GM21723 (cell line): ENCODE measurements around the gene DHCR7.
"Not testable (repeated sequence)": the region's sequence is repeated elsewhere in the genome, so short reads cannot be mapped to it uniquely, and the experiment has no call there.

Experiments used
- ATAC-seq: cut with Tn5 transposase; IDR thresholded peaks from one replicate; pipeline ENCODE4 v1.9.1; 2021; ENCODE audit warnings: mild to moderate bottlenecking, moderate library complexity; ENCODE audit not compliant: unreplicated experiment

The DHCR7 gene

DNA sequence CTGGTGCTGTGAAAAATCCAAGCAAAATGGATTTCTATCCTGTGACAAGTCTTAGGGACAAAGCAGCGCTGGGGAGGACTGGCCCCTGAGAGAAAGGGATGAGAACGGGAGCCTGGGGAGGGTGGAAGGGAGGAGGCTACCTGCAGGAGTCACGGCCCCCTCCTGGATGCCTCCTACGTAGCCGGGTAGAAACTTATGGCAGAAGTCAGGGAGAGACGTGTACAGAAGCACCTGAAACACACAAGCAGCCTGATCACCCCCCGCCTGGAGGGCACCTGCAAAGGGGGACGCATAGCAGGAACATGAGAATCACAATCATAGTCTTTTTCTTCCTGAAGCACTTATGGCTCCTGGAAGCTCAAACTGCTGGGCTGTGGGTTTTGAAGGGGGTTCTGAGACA lies 6.1 kb downstream of the DHCR7 start:
- no peak for ATAC-seq

DNA sequence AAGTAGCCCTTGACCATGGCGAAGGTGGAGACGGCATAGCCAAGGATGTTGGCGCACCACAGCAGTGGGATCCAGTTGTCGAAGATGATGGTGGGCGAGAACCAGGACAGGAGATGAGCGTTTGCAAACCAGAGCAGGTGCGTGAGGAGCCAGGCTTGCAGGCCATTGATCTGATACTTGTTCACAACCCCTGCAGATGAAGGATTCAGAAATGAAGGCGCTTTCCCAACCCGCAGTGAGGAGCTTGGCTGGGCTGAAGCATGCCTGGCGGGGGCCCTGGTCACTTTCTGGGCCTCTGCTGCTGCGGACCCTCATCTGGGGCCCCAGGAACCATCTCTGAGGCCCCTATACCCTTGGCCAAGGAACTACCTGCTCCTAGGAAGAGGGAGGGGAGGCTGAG lies 6.9 kb downstream of the DHCR7 start:
- no peak for ATAC-seq

DNA sequence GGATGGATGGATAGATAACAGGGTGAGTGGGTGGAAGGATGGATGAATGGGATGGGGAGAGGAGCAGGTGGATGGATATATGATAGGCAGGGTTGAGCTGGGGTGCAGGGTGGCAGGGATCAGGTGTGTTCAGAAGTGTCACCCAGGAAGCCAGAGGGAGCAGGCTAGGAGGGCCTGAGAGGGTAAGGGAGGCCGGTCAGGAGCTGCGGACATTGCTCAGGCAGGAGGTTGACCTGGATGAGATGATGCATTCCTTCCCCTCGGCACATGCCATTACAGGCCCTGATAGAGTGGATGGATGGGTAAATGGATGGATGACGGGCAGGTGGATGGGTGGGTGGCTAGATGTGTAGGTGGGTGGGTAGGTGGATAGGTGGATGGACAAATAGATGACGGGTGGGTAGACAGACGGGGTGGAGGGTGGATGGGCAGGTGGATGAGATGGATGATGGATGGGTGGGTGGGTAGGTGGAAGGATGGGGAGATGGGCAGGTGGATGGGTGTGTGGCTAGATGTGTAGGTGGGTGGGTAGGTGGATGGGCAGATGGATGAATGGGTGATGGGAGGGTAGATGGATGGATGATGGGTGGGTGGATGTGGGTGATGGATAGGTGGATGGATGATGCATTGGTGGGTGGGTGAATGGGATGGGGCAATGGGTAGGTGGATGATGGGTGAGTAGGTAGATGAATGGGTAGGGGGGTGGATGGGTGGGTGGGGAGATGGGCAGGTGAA lies 8.0 kb downstream of the DHCR7 start:
- no peak for ATAC-seq

DNA sequence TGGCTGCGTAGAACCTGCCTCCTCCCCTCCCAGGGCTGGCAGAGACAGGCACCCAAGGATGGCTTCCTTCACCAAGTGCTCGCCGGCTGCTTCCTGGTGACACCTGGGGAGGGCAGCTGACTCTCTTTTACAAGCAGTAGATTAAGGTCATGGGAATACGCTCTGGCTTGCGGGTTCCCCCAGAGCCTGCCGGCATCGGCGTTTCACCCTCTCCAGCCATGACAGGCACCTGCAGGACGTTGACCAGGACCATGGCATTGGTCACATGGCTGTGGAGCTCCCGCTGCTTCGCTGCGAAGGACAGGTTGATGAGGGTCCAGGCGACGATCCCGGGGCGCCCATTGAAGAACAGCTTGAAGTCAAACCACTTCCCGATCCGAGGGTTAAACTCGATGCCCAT lies 9.5 kb downstream of the DHCR7 start:
- no peak for ATAC-seq

DNA sequence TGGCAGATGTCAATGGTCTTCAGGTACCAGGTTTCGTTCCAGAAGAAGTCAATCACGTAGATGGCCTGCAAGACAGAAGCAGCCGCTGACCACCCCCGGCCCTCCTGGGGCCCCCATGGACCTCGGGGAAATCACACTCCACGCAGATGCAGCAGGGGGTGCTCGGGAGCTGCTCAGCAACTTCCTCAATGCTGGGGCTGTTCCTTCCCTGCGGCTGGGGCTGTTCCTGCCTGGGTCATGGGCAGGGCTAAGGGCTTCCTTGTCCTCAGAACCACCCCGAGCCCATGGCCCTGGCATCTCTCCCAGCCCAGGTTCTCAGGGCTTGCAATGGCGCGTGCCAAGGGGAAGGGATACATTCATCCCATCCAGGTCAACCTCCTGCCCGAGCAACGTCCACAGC lies 10.3 kb downstream of the DHCR7 start:
- ATAC-seq, result no peak

DNA sequence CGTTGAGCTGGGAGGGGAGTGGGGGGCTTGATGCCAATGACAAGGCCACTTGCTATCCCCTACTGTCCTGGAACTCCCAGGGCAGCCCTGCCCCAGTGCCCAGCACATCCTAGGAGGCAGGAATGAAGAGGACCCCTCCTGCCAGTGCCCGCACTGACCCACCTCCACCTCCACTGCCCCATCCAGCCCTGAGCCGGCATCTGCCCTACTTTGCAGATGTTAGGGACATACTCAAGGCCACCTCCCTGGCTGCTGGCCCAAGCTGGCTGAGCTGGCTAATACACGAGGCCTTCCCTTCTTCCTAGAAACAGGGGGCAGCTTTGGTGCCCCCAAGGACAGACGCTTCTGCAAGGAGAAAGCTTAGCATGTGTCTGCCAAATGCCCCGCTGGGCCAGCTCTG lies 10.8 kb downstream of the DHCR7 start:
- no peak for ATAC-seq

DNA sequence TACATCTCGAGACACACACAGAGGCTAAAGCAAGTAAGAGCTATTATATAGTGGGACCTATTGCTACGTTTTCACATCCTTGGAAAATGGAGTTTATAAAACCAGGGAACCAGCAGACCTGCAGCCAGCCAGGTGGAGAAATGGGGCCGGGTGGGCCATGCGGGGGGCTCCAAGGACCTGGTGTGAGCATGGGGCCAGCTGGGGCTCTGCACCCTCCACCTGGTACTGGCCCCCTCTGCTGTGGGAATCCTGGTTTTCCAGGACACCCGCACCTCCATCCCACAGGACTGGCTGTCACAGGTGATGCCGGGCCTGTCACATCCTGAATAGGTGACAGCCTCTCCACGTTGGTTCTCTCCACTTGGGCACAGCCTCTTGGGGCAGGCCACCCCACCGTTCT lies 11.3 kb downstream of the DHCR7 start:
- no peak for ATAC-seq

DNA sequence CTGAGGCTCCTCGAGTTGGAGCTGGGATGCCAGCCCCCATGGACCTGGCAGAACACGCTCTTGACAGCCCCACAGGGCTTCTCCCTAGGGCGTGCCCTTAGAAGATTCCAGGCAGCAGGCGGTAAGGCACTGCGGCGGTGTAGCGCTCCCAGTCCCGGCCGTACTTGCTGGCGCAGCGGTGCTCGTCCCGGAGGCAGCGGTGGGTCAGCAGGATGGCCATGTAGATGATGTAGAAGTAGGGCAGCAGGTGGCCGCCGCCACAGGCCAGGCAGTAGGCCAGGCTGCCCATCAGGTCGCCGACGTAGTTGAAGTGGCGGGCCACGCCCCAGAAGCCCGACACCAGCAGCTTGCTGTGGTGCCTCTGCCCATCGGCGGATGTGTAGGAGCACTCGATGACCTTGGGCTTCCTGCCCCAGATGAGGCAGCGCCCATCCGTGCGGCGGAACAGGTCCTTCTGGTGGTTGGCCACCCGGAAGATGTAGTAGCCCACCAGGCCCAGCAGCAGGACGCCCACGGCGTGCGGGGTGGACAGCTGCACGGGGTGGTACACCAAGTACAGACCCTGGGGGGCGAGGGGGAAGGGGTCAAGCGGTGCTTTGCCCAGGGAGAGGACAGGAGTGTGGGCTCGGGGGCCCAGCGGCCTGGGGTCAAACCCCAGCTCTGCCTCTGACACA lies 12.8 kb downstream of the DHCR7 start:
- ATAC-seq, result no peak

DNA sequence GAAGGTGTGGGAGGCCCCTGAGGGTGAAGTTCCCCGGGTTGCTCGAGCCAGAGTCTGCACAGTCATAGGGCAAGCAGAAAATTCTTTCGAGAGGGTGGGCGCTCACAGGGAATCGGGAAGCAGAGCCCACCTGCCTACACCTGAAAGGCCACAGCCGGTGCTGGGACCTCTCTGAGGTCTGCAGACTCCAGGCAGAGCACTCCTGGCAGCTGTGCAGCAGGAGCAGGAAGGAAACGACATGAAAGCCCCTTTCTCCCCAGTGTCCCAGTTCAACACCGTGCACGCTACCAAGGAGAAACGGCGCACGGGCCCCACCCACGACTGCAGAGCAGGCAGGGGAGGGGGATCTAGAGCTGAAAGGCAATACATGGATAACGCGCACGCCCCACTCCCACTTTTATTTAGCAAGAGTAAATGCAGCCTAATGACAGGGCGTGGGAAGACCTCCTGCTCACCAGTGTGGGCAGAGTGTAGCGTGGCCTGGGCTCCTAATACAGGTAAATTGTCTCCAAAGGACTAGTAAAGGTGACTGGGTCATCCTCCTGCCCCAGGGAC lies 13.5 kb downstream of the DHCR7 start:
- no peak for ATAC-seq

DNA sequence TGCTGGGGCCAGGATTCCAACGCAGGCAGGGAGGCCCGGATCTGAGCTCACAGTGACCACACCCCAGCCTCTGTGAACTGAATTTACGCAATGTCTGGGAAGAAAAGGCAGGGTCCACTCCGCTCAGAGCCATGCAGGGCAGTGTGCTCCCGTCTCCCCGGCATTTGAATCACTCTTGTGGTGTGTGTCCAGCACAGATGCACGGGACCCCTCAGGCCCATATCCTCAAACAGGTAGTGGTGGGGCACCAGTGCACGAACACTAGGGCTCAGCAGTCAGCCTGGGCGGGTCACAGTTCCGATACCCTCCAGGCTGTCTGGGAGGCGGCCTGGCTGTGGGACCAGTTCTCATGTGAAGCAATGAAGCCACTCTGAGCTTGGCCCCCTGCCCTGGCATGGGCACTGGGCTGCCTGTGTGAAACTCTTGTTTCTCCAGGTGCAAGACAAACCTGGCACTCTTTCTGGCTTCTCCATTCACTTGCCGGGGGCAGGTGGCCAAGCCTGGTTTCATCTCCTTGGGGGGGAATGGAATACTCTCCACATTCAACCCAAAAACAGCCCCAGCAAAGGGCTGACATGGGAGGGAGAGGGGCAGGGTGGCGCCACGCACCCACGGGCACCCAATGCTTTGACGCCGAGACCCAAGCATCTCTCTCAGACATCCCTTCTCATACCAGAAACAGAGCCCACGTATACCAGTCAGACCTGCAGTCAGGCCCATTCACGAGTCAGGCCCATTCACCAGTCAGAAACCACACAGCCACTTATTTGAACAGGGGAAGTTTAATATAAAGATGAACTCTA lies 14.3 kb downstream of the DHCR7 start:
- no peak for ATAC-seq

DNA sequence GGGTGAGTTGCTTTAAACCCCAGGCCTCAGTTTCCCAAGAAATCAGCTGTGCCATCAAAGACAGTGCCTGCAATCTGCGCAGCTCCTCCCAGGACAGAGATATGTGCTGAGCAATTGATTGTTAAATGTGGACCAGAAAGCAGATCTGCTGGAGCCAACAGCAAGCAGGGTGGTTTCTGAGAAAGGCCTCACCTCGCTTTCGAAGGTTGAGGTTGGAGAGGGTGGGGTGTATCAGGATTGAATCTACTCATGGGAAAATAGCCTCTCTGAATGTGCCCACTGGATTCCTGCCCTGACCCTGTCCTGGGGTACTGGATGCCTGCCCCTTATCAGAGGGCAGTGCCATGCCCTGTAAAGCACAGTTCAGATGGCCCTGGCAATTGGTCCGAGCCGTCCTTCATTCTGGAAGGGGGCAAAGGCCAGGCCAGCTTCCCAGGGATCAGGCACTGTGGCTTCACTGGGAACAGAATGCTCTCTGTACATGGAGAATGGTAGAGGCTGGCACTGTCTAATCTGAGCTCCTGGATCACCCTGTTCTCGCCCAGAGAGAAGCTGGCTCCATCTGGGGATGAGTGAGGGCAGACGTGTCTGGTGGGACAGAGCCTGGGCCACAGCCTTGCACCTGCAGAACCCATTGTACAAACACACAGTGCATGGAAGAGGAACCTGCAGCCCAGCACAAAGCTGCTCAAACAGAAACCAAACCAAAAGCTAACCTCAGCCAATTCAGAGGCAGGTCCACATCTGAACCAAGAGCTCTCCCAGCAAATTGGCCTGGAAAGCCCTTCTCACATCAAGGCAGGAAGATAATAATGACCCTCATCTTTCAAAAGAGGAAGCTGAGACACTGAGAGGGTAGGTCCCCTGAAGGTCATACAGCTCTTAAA lies 15.2 kb downstream of the DHCR7 start:
- ATAC-seq, result no peak

DNA sequence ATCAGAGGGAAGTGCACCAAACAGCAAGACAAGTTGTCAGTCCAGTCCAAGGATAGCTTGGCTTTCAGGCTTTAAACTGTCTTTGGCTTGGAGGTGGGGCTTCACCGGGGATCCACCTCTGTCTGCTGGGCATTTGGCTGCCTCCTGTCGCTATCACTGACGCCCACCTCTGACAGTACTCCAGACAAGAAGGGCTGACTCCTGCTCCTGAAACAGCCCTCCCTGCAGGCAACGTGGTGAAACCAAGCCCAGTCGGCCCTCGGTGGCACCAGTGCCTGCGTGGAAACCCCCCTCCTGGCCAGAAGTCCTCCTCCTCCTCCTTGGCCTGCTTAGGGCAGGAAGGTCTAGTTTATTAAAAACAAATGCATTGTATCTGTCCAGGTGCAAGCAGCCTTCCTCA lies 16.9 kb downstream of the DHCR7 start:
- ATAC-seq, result no peak

DNA sequence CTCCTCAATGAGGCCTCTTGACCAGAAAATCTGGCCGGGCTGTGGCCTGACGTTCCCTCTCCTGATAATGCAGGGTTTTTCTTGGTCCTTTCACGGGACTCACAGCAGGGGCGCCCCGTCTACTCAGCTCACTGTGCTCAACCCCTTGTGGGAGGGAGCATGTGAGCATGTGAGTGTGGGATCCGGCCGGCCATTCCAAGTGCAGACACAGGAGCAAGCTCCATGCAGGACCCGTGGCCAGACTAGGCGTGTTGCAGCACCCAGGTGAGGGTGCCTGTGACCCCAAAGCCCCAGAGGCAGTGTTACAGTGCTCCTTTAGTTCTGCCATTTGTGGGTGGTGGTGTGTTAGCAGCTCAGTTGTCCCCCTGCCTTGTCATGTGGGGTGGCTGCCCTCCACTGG lies 18.0 kb downstream of the DHCR7 start:
- ATAC-seq, result no peak

DNA sequence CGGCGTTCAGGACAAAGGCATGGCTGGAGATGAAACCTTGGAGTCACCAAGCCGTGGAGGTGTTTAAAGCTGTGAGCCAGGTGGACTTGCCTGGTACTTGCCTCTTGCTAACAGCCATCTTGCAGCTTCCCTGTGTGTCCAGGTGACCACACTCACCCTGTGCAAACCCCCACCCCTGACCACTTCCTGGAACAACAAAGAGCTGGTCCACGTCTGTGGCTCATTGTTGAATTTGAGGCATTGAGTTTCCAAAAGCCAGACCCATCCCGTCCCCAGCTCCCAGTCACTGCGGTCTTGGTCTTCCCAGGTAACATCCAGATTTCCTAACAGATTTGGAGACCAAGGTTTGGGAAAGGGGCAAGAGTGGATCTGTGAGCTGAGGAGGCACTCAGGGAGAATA lies 18.5 kb downstream of the DHCR7 start:
- no peak for ATAC-seq

DNA sequence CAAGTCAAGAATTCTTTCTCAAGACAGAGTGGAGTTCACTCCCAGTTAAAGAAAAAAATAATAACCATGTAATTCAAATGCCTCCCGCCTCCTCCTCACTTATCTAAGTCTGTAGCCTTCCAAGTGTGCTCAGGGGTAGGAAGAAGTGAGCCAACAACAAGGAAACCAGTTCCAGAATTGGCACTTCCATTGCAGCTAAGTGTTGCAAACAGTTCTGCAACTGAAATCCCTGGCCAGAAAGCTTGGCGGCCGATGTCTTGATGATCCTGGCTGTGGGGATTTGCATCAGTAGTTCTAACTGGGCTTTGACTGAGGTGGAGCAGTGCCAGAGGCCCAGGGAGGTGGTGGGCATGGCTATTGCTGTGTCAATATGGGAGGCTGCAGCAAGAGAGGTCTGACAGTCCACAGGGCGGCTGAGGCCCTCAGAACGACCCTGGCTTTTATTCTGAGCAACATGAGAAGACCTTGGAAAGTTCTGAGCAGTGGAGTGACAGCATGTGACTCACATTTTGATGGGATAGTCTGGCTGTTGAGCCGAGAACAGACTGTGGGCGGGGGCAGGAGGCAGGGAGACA lies 19.2 kb downstream of the DHCR7 start:
- ATAC-seq, result no peak

DNA sequence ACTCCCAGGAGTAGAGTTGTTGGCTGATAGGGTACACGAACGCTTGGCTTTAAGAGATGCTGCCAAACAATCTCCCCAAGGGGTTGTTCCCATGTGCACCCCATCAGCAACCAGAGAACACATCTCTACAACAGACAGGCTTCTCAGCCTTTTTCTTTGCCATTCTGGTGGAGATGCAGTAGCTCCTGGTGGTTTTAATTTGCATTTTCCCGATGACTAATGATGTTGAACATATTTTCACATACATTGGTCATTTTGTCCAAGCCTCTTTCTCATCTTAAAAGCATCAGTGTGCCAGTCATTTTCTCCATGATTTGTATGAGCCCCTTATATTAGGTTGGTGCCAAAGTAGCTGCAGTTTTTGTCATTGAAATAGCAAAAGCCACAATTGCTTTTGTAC lies 21.8 kb downstream of the DHCR7 start:
- no peak for ATAC-seq

DNA sequence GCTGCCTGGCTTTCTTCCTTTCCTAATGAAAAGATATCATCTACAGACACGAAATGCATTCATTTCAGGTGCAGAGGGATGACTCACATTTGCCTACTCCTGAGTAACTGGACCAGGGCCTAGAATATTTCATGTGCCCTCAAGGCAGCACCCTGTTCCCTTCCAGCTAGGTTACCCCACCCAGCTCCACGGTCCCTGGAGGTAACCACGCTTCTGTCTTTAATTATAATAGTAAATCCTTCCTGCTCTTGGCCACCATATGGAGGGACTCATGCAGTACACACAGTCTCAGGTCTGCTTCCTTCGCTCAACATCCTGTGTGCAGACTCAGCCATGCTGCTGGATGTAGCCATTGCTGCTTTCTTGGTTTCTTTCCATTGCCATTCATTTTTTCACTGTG lies 22.3 kb downstream of the DHCR7 start:
- ATAC-seq, result no peak

DNA sequence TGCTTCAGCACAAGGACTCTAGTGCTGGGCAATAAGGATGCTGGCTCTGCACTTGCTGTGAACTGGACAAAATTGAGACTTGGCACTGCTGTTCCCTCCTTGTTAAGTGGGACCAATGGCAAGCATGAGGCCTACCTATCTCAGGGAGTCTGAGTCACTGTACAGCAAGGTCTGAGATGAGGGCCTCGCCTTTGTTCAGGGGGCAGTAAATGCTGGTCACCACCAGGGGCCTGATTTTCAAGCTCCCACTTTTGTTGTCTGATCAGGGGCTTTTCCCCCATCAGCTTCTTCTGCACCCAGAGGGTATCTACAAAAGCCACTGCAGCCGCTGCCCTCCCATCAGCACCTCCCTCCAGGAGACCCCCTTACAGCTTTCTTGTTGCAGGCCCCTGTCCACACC lies 22.8 kb downstream of the DHCR7 start:
- ATAC-seq, result no peak

DNA sequence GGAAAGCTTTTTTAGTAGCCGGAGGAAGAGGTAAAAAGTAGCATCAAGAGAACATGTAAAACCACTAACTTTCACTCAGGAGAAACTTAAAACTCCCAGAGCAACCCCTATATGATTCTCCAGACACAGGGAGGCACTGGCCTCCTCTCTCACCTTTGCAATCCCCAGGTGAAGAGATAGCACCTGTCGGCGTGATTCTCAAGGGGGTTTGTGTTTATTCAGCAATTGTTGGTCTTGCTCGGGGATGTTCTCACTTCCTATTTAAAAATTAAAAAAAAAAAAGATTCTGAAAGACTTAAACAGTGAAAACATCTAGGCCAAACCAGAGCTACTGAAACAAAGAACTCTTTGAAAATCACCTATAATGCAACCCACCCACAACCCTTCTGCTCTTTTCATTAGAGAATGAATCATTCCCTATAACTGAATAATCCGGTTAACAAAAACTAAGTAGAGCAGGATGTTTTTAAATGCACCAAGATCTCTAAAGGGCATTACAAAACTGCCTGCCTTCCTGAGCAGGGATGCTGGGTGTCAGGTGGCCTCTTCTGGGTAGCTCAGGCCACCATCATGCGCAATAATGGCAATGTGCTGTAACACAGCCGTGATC lies 24.9 kb downstream of the DHCR7 start:
- no peak for ATAC-seq

DNA sequence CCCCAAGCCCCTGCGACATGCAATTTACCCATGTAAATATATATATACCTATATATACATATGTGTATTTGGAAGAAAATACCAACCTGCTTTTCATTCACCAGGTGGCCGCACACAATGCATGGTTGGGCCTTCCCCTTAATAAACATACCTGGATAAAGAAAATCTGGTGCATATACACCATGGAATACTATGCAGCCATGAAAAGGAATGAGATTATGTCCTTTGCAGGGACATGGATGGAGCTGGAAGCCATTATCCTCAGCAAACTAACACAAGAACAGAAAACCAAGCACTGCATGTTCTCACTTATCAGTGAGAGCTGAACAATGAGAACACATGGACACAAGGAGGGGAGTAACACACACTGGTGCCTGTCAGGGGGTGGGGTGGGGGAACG lies 25.9 kb downstream of the DHCR7 start:
- ATAC-seq, result not testable (repeated sequence)
